Endothelial cell (in vitro differentiated cells): ENCODE measurements around the gene HEPHL1. TPM values are rescaled to one million over a fixed set of nuclear protein-coding genes. Genes with fewer than 3 reads are reported as not detected.

Experiments
- DNase-seq: peaks from one replicate; pipeline ENCODE4 v3.0.0; 2021; ENCODE audit warnings: low spot score
- H3K27ac Mint-ChIP-seq: one replicate; pipeline ENCODE4 v1.8.0; 2021; ENCODE audit warnings: mixed read lengths, inconsistent platforms; ENCODE audit not compliant: unreplicated experiment
- H3K27me3 Mint-ChIP-seq: one replicate; pipeline ENCODE4 v1.8.0; 2021; ENCODE audit warnings: mild to moderate bottlenecking, moderate library complexity, mixed read lengths, inconsistent platforms; ENCODE audit not compliant: unreplicated experiment
- H3K36me3 Mint-ChIP-seq: one replicate; pipeline ENCODE4 v1.8.0; 2021; ENCODE audit warnings: mild to moderate bottlenecking, low read depth, mixed read lengths, inconsistent platforms; ENCODE audit not compliant: unreplicated experiment
- H3K4me1 Mint-ChIP-seq: one replicate; pipeline ENCODE4 v1.8.0; 2021; ENCODE audit warnings: mild to moderate bottlenecking, mixed read lengths, inconsistent platforms; ENCODE audit not compliant: unreplicated experiment
- H3K4me3 Mint-ChIP-seq: one replicate; pipeline ENCODE4 v1.8.0; 2021; ENCODE audit warnings: mild to moderate bottlenecking, mixed read lengths, inconsistent platforms; ENCODE audit not compliant: unreplicated experiment
- H3K9me3 Mint-ChIP-seq: one replicate; pipeline ENCODE4 v1.8.0; 2021; ENCODE audit warnings: mixed read lengths, inconsistent platforms; ENCODE audit not compliant: unreplicated experiment
- CTCF ChIP-seq: fragments of 200-600 bp; sonication (generic); IDR thresholded peaks from one replicate; pipeline ENCODE4 v1.5.0; 2021; ENCODE audit warnings: antibody characterized with exemption; ENCODE audit not compliant: unreplicated experiment
- total RNA-seq: library from RNA; stranded (reverse); fragmentation: NEBNext Ultra II Directional; extraction: Animal tissue kit (Norgen Biotek cat#: 25700); gene quantifications from one replicate; pipeline ENCODE4 v1.2.1, GENCODE V29; 2021; ENCODE audit not compliant: unreplicated experiment

HEPHL1 gene
- total RNA-seq, 1 donor from 2014 or later, result not detected

GRCh38 chr11:94129512-94130297 lies 108.6 kb downstream of the HEPHL1 start:
- no peaks in the 10 kb centered on the region for H3K9me3 Mint-ChIP-seq

GRCh38 chr11:94130298-94131046 lies 109.3 kb downstream of the HEPHL1 start:
- H3K36me3 Mint-ChIP-seq, result no peaks in the 10 kb centered on the region
- peaks cover 4% of the 10 kb centered on the region for H3K27me3 Mint-ChIP-seq
- H3K9me3 Mint-ChIP-seq, result no peaks in the 10 kb centered on the region
- peaks cover 9% of the 10 kb centered on the region for H3K4me1 Mint-ChIP-seq
- TF ChIP-seq CTCF, result no peak
- no peak overlapping the region for H3K27ac Mint-ChIP-seq
- no peak overlapping the region for H3K4me3 Mint-ChIP-seq
- no peak for DNase-seq

More at GRCh38 chr11:94129512-94130297, 108.6 kb downstream of the HEPHL1 start:
- Mint-ChIP-seq H3K36me3 (no peaks in the 10 kb centered on the region), H3K4me3 (no peak overlapping the region), H3K27ac (no peak overlapping the region), H3K27me3 (peaks cover 4% of the 10 kb centered on the region), H3K4me1 (peaks cover 8% of the 10 kb centered on the region)
- TF ChIP-seq CTCF, result no peak
- DNase-seq, result no peak

- Mint-ChIP-seq H3K4me1 (peaks cover 9% of the 10 kb centered on the region), H3K27me3 (peaks cover 4% of the 10 kb centered on the region), H3K36me3 (no peaks in the 10 kb centered on the region), H3K9me3 (no peaks in the 10 kb centered on the region), H3K27ac (no peak overlapping the region), H3K4me3 (no peak overlapping the region)
- TF ChIP-seq CTCF, result no peak
- no peak for DNase-seq
Observed at GRCh38 chr11:94131047-94131717, 110.0 kb downstream of the HEPHL1 start.

- Mint-ChIP-seq H3K27ac (no peak overlapping the region), H3K4me1 (peaks cover 9% of the 10 kb centered on the region), H3K4me3 (no peak overlapping the region), H3K36me3 (no peaks in the 10 kb centered on the region), H3K27me3 (peaks cover 4% of the 10 kb centered on the region), H3K9me3 (no peaks in the 10 kb centered on the region)
- no peak for DNase-seq
- no peak for TF ChIP-seq CTCF
Observed at GRCh38 chr11:94131718-94132115, 110.6 kb downstream of the HEPHL1 start.
